Muscle of back (tissue), 11 donors: ENCODE data around the gene ERMAP. TPM values are rescaled to one million over a fixed set of nuclear protein-coding genes. Genes with fewer than 3 reads are reported as not detected.
"Not testable (repeated sequence)": the region's sequence is repeated elsewhere in the genome, so short reads cannot be mapped to it uniquely, and the experiment has no call there.

ENCODE experiments used
- DNase-seq, 3 donors: peaks; one replicate each; pipeline versions ENCODE4 v3.0.0 to v3.0.0-alpha.2; 2013
- polyA plus RNA-seq, 10 donors: library from polyadenylated mRNA; unstranded; fragments of 120-200 nt; gene quantifications; one replicate each; pipeline ENCODE4 v1.2.1, GENCODE V29; 2013; ENCODE audit not compliant: insufficient read length in 10 of 10

The ERMAP gene
- polyA plus RNA-seq, 10 donors = 5.9 to 12.0 (median 8.3) TPM

DNA sequence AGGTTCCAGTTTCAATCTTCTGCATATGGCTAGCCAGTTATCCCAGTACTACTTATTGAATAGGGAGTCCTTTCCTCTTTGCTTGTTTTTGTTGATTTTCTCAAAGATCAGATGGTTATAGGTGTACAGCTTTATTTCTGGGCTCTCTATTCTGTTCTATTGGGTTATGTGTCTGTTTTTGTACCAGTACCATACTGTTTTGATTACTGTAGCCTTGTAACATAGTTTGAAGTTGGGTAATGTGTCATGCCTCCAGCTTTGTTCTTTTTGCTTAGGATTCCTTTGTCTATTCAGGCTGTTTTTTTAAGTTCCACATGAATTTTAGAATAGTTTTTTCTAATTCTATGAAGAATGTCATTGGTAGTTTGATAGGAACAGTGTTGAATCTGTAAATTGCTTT, 56.2 kb downstream of the ERMAP start:
- DNase-seq = not testable (repeated sequence)

DNA sequence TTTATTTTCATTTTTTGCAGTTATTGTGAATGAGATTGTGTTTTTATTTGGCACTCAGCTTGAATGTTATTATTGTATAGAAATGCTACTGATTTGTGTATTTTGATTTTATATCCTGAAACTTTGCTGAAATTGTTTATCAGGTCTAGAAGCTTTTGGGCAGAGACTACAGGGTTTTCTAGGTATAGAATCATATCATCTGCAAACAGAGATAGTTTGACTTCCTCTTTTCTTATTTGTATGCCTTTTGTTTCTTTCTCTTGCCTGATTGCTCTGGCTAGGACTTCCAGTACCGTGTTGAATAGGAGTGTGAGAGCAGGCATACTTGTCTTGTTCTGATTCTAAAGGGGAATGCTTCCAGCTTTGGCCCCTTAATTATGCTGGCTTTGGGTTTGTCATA, 56.7 kb downstream of the ERMAP start:
- DNase-seq = no peak

DNA sequence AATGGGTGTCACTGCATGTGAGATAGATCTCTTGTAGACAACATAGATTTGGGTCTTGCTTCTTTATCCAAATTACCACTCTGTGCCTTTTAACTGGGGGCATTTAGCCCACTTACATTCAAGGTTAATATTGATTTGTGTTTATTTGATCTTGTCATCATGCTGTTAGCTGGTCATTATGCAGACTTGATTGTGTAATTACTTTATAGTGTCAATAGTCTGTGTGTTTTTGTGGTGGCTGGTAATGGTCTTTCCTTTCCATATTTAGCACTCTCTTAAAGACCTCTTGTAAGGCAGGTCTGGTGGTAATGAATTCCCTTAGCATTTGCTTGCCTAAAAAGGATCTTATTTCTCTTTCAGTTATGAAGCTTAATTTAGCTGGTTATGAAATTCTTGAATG, 59.1 kb downstream of the ERMAP start:
- no peak for DNase-seq

DNA sequence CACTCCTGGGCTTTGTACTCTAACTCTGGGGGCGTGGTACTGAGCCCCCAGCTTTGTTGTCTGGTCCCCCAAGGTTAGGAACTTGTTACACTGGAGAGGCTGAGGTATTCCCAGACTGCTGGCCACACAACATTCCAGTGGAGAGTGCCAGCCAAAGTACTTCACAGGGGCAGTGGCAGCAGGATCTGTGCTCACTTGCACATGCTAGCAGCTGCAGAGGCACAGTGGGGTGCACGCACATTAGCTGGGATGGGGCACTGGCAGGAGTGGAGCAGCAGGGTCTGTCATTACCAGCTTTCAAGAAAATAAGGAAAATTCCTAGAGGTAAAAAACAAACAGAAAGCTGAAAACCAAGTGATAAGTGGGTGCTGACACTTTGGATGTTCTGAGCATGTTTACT, 60.5 kb downstream of the ERMAP start:
- DNase-seq = peak in 1 of 3 donors; percentile 2

DNA sequence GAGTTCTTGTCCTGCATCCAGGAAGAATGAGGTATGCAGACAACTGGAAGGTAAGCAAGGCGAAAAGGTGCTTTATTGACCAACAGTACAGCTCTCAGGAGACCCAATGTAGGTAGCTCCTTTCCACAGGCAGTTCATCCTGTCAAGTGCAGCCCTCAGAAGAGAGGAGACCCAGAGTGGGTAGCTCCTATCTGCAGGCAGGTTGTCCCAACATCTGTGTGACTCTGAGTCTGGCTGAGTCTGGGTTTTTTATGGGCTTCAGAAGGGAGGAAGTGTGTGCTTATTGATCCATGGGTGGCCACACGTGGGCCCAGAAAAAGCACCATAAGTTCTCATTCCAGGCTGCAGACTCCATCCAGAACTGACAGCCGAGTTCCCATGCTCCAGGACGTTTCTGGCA, 63.5 kb downstream of the ERMAP start:
- DNase-seq = no peak

DNA sequence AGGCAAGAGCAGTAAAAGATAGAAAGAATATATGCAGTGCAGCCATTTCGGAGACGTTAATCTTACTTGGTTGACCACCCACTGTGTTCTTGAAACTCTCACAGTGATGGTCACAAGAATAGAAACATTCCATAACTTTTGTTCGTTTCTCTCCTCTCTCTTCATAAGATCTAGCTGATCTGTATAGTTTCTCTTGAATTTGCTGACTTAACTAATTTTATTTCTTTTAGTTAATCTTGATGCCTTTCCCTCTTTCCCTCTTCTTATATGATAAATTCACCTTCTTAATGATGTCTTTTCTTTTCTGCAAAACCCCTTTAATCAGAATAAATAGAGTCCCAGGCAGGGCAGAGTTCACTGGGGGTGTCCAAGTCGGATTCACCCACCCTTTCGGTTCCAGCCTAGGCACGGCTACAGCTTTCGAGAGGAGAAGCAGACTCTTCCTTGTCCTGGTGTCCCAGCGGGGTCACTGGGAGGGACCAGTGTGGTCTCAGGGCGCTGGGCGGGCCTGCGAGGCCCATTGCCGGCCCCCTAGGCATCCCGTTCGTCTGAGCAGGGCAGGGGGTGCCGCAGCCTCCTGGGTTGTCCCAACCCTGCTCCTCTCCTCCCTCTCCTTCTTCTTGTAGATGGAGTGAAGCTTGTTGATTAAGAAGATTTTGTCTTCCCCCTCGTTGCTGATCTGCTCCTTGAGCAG, 69.3 kb downstream of the ERMAP start:
- no peak for DNase-seq

DNA sequence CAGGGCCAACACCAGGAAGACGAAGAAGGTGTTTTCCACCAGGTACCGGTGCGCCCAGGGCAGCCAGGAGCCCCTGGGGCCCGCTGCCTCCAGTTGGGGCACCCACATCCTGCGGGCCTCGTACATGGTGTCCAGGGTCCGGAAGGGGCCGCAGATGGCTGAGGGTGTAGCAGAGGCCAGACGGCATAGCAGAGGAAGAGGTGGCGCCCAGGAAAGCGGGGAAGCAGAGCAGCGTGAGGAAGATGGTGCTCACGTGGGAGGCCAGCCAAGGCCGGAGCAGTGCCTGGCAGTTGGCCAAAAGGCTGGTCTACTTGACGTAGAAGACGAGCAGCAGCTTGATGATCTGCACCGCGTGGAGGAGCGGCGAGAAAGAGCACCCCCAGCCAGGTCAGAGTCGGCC, 69.9 kb downstream of the ERMAP start:
- no peak for DNase-seq

DNA sequence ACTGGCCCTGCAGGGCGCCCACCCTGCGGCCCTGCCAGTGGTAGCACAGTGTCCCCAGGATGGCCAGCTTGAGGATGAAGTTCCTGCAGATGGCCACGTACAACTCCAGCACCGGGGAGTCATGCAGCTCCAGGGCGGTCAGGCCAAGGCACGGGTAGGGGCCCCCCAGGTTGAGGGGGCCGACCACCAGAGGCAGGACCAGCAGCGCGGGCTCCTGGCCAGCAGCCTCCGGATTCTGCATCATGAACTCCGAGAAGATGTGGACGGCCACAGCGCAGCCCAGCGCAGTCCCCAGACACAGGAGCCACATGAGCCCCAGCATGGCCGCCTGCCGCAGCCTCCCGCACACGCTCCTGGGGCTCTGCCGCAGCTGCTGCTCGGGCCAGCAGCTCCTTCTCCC, 70.4 kb downstream of the ERMAP start:
- DNase-seq = no peak

DNA sequence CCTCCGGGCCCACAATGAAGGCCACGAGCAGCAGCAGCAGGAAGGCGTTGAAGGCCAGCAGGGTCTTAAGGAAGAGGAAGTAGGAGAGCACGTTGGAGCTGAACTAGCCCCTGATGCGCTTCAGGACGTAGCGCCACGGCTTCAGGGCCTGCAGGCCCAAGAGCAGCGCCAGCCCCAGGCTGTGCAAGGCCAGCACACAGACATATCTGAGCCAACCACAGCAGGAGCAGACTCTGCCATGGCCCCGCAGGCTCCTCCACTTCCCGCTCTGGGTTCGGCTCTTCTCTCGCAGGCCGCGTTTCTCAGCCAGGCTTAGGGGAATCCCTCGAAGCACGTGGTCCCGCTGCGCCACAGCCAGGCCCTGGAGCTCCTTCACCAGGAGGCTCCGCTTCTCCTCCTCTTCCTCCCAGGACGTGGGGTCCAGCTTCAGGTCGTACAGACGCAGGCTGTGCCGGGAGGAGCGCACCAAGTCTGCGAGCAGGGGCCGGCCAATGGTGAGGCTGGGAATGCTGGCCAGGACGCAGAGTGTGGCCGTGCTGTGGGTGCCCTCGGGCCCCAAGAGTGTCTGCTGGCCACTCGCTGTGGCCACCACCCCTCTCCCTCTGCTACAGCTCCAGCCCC, 71.2 kb downstream of the ERMAP start:
- DNase-seq = no peak

DNA sequence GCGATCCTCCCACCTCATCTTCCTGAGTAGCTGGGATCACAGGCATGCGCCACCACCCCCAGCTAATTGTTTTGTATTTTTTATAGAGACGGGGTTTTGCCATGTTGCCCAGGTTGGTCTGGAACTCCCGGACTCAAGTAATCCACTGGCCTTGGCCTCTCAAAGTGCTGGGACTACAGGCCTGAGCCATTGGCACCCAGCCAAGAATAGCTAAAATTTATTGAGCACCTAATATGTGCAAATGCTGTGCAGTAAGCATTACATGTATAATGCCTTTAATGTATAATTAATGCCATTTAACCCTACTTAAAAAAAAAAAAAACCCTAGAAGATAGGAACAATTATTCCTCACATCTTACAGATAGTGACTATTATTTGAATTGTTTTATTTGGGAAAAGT, 72.3 kb downstream of the ERMAP start:
- DNase-seq = no peak

DNA sequence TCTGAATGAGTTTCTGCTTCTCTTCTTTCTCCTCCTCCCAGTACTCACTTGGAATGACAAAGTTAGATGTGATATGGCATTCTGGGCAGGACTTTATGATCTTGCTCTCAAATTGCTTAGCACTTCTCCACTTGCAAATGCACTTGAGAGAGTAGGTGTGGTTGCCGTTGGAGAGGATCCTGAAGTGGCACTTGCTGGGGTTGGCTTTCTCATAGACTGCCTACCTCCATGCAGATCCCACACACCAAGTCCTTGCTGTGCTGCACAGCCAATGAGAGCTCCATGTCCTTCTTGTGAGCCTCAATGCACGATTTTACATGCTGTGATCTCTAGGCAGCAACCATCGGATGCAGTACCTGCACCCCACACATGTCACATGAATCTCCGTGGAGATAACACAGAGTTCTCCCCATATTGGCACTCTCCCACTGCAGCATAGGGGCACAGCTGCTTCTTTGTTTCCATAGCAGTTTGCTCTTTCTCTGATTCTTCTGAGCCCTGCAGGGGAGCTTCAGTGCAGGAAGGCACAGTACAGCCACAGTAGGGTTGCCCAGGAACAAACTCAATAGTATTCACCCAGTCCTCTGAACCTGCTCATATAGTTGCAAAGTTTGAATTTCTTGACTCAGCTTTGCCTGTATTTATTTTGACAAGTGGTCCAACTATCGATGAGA, 74.7 kb downstream of the ERMAP start:
- no peak for DNase-seq

Other genes starting within 250 kb of the ERMAP start
- gene PPIH, start 158.7 kb upstream of the ERMAP start, polyA plus RNA-seq = 10 to 100 TPM; 32.3 to 45.1 (median 37.5) TPM
- gene YBX1, start 134.7 kb upstream of the ERMAP start, polyA plus RNA-seq = 1,000 to 10,000 TPM in 2 of 10 donors, 100 to 1,000 TPM in 8; 817 to 1,077 (median 929) TPM
- gene CLDN19, start 76.9 kb upstream of the ERMAP start, polyA plus RNA-seq = 1 to 10 TPM in 2 of 10 donors, under 1 TPM in 8; 0.25 to 1.8 (median 0.61) TPM
- gene P3H1, start 50.1 kb upstream of the ERMAP start, polyA plus RNA-seq = 100 to 1,000 TPM in 1 of 10 donors, 10 to 100 TPM in 9; 60.2 to 105 (median 70.4) TPM
- gene C1orf50, start 49.9 kb upstream of the ERMAP start, polyA plus RNA-seq = 10 to 100 TPM in 6 of 10 donors, 1 to 10 TPM in 4; 5.8 to 13.9 (median 10.9) TPM
- 1 to 10 TPM in 3 of 10 donors, under 1 TPM in 7; 0.46 to 1.4 (median 0.73) TPM for gene TMEM269, start 32.1 kb upstream of the ERMAP start, polyA plus RNA-seq
- 10 to 100 TPM; 38.7 to 68.2 (median 47.1) TPM for gene SVBP, start 275 bp downstream of the ERMAP start, polyA plus RNA-seq
- 10 to 100 TPM in 2 of 10 donors, 1 to 10 TPM in 8; 7.5 to 11.6 (median 9.2) TPM for gene ZNF691, start 29.5 kb downstream of the ERMAP start, polyA plus RNA-seq
- 10 to 100 TPM; 16.5 to 49.7 (median 21.2) TPM for gene SLC2A1, start 141.7 kb downstream of the ERMAP start, polyA plus RNA-seq